NCI-H1417 treated with DMSO at 0.1 percent for 48 hours (cell line): ENCODE data around the gene SLC44A1.

Experiments used
- DNase-seq: peaks from one replicate; lab custom pipeline; 2025; lab: John Stamatoyannopoulos, UW

Gene SLC44A1

DNA sequence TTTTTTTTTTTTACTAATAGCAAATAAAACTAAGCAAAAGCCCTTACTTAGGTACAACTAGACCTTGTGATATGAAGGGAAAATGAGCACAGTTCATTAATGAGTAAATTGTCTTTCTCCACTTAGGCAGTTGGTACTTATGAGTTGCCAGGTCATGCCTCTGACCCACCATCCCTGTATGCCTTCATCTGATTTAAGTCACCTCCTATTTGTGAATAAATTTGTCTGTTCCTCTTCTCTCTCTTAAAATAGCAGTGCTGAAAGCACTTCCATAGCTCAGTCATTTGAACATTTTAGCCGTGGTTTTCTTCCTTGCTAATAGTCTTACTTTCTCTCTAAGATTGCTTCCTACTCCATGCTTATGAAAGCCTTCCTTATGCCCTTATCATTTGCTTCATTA is 61.4 kb downstream of the SLC44A1 start:
- no peak for DNase-seq

DNA sequence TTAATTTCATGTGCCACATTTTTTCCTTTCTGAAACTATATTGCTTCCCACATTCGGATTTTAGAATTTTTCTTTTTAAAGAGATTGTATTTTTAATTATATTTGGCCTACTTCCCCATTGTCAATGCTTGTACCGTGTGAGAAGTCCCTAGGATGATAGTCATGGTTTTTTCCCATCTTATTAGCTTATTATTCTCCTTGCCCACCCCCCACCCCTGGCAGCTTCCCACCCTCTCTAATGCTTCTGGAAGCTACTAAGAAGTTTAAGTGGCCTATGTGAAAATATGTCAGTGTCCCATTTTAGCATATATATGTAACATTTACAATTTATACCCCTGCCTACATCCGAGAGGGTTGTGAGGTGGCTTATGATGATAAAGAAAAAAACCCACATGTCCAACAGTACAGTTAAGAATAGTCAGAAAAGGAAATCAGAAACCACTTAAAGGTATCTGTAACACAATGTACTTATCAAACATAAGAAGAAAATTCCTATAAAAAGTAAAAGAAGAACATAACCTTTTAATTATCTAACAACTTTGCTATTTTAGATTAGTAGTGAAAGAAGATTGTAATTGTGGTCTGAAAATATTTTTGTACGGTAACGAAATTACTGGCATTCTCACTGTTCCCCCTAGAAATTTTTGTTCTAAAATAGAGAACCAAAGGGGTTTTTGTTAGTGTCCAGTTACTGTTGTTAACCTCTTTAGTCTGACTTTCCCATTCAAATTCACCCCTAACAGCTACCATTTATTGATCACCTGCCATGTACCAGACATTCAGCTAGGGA is 62.1 kb downstream of the SLC44A1 start:
- no peak for DNase-seq

DNA sequence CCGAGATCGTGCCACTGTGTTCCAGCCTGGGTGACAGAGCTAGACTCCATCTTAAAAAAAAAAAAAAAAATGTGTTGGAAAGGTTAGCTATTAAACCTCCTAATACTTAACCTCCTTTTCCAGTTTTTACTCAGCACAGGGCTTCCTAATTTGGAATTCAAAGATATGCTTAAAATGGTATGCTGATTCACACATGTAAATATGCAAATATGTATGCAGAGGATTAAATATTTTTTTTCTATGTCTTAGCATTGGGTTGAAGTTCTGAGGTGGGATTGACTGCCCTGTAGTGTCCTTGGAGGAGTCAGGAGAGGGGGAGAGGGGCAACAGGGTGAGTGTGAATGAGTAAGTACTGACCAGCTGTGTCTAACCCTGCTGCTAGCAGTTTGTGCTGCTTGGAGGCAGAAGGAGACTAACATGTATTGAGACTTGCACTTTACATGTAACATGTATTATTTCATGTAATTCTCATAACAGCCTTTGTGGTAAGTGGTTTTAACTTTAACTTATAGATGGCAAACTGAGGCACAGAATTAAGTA is 63.2 kb downstream of the SLC44A1 start:
- DNase-seq: no peak

DNA sequence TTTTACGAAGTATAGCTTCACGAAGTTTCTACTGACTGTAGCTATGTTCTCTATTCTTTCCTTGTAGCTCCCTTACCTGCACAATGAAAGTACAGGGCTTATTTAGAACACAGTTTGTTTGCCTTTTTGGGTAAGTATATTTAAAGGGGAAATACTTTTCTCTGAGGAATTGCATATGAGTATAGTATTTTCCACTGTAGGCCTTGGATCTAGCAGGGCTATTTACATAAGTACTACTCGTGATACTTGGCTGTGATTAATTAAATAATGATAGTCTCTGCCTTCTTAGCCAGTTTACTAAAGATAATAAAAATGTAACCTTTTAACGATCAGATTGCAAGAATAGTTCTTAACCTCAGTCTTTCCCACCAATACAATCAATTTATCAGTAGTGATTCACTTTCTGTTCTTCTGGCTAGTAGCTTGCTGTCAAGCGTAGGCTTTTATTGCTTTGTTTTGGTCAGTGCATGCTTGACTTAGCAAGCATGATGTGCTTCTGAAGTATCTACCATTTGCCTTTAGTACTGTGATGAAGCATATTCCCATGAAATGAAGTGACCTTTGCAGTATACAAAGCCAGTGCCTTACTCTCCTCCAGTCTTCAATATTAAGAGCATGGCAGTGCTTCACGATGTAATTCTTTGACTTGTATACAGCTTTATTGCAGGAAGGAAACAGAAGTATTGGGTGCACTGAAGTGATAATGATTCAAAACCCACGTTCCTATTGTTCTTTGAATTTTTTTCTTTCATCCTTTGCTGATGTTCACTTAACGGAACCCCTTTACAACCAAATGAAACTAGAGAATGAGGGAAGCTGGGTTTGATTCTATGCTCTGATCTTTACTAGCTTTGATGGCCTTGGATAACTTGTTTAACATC is 64.2 kb downstream of the SLC44A1 start:
- no peak for DNase-seq

DNA sequence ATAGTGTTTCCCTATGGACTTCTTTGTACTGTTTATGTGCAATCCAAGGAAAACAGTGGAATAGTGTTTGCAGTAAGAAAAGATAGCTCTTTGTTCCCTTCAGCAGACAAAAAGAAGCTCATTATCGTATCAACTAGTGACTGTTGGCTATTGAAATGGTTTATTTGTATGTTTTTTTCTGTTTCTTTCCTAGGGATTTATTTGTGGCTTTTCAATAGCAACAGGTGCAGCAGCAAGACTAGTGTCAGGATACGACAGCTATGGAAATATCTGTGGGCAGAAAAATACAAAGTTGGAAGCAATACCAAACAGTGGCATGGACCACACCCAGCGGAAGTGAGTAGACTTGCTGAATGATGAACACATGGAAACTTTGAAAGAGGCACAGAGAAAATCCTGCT is 65.1 kb downstream of the SLC44A1 start:
- no peak for DNase-seq

DNA sequence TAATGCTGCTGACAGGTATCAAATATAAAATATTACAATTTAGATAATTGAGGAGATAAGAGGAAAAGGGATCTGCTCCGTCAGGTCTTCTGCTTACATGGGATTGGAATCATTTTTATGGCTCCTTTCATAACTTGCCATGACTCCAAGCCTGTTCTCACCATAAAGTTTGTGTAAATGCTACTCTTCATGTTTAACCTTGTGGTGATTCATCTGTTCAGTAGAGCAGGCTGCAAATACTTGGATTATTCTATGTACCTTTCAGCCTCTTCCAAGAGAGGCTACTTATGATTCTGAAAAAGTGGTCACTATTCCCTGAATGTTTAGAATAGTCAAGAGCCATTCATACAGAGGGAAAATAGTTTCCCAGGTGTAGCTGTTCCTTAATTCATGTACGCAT is 66.9 kb downstream of the SLC44A1 start:
- no peak for DNase-seq

DNA sequence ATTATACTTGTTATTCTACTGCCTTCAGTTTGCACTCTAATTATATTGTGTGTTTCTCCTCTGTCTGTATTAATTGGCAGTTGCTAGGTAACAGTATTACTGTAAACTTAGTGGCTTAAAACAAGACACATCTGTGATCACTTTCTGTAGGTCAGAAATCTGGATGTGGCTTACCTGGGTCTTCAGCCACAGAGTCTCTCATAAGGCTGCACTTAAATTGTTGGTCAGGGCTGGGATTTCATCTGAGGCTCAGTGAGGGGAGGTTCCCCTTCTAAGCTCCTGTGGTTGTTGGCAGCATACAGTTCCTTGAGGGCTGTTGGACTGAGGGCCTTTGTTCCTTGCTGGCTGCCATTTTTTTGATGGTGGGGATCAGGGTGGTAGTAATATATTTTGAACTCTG is 68.8 kb downstream of the SLC44A1 start:
- DNase-seq: no peak

DNA sequence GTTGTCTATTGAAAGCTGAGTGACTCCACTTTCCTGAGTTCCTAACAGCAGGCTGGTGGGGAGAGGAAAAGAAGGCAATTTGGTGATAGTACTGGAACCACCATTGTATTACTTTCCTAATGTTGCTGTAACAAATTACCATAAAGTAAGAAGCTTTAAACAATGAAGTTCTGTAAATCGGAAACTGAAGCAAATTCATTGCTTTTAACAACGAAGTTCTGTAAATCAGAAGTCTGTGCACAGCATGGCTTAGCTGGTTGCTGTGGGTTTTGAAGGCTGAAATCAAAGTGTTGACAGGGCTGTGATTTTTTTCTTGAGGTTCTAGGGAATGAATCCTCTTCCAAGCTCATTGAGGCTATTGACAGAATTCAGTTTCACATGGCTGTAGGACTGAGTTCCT is 72.3 kb downstream of the SLC44A1 start:
- no peak for DNase-seq

DNA sequence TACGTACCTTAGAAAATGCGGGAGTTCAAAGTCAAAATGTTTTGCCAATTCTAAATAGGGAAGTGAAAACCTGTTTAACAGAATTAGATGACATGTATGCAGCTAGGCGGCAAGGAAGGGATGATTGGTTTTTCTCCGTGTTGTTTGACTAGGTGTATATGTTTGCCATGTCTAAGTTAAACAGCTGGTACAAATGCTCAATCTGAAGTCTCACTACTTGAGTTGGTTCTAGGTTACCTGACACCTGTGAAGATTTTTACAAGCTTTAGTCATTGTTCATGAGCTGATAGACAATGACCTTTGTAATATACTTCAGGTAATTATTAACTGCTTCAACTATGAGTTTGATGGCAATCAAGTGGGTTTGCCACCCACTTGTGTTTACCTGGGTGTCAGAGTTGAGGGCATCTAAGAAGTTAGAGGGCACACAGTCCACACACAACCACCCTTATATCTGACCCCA is 74.3 kb downstream of the SLC44A1 start:
- no peak for DNase-seq

DNA sequence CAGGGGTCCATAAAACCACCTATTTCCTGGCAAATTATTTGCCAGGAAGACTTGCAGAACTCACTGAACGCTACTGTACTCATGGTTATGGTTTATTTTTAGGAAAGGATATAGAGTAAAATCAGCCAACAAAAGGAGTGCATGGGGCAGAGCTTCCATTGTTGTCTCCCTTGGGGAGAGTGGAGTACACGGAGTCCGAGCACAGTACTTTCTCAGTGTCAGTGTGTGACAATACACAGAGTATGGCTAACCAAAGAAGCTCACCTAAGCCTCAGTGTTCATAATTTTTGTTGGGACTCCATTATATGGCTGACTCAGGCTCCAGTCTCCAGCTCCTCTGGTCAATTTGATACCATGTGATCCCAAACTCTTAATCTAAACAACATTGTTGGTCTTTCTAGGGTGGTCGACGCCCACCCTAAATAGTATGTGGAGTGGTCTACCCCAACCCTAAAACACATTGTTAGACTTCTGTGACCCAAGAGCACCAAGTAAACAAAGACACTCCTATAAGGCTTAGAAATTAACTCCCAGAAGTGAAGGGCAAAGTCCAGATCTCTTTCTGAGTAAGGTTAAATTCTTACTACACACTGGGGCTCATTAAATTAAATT is 74.9 kb downstream of the SLC44A1 start:
- no peak for DNase-seq

DNA sequence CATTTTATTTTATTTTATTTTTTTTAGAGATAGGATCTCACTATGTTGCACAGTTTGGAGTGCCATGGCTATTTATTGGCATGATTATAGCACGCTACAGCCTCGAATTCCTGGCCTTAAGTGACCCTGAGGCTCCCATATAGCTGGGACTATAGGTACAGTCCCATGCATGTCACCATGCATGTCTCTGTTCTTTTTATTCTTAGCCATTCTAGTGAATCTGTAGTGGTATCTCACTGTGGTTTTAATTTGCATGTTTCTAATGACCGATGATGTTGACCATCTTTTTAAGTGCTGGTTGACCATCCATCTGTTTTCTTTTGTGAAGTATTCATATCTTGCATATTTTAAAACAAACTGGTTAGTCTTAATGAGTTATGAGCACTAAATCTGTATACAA is 76.1 kb downstream of the SLC44A1 start:
- DNase-seq: no peak

DNA sequence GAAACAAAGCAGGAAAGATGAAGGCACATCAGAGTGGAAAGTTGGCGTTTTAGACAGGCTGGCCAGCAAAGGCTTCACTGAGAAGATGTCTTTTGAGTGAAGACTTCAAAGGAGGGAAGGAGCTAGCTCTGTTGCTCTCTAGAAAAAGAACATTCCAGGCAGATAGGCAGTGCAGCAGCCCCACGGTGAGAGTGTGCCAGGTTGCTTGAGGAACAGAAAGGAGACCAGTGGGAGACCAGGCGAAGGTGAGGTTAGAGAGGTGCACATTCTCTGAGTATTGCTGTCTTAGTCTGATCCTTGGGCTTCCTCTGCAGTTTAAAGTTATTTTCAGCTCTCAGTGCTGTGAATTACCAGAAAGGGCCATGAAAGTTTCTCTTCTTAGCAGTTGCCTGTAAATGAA is 83.8 kb downstream of the SLC44A1 start:
- no peak for DNase-seq

DNA sequence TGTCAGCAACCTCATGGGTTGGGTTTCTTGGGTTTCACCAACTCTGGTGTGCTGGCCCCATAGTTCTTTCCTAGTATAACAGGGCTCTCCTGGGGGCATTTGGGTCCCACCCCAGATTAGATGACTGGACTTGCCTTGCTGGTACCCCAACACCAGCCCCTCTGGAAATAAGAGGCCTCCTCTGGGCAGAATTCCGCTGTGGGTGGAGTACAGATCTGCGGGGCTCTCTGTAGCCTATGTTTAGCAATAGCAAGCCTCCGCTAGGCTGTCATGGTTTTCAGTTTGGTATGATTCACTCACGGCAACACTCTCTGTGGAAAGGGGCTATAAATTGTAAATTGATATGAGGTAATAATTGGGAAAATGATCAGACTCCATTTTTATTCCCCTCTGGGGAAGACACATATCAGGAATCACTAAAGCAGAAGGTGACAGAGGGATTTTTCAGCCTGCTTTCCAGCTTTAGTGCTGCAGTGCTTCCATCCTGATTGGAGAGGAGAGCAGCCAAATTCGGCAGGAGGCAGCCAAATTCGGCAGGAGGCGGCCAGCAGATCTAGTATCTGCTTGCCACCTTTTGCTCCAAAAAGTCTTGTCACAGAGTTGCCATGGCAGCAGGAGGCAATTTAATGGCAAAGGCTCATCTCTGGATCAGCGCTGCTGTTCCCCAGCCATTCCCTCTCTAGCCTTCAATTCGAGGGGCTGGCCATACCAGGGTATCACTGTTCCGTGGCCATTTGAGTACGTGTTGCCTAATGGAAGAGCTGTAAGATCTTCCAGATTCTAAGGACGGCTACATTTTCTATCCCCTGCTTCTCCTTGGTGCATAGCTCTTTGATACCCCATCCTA is 84.6 kb downstream of the SLC44A1 start:
- no peak for DNase-seq

DNA sequence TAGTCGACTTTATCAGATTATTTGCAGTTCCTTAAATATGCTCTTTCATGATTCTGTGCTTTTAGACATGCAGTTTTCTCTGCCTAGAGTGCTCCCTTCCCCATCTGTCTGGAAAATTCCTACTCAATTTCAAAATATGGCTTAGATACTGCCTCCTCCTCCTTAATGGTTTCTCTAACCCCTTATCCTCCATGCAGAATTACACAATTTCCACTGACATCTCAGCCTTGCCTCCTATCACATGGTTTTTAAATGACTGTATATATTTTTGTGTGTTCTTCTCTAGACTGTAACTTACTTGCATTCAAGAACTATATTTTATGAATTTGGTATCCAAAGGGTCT is 85.2 kb downstream of the SLC44A1 start:
- no peak for DNase-seq

DNA sequence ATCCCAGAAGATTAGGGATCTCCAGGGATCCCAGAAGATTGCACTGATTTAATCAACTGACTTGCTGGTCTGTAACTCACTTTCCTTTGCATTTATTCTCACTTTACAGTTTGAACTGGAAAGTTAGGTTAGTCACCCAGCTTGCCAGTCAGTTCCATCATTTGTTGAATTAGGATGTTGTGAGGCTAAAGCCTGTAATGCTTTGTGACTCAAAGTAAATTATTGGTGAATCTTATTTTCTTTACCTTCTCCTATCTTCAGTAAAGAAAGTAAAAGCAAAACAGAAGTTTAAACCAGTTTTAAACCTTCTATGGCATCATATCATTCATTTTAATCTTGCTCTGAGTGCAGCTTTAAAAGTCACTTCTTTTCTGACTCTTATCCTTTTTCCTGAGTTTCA is 85.8 kb downstream of the SLC44A1 start:
- DNase-seq: no peak

DNA sequence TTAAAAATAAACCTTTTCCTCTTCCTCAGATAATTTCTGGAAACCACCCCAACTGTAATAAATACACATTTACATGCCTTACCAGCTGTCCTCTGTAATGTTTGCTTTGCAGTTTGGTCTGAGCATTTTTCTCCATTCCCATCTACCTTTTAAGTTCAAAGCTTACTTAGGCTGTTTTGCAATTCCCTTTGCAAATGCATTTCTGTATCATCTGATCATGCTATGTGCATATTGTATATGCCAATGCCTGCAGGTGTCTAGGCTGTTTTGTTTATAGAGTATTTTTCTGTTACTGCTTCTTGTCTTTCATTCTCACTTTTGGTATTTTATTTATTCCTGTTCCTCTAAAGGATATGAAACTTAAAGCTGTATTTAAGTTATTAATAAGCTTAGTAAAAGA is 86.3 kb downstream of the SLC44A1 start:
- DNase-seq: no peak

DNA sequence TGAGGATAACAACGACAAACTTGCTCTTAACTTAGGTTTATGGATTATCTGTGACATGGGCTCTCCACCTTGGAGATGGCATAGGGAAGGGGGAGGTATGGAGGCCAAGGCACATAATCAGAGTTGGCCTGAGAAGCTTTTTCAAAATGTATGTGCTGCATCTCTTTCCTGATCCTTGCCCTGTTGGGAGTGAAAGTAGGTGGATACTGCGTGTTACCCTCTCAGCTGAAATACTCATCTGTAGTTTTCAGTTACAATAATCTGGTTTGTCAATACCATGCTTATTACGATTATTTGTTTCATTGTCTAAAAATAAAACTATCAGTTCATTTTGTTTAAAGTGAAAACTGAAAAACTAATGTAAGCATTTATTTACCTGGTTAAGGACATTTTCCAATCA is 86.7 kb downstream of the SLC44A1 start:
- no peak for DNase-seq

DNA sequence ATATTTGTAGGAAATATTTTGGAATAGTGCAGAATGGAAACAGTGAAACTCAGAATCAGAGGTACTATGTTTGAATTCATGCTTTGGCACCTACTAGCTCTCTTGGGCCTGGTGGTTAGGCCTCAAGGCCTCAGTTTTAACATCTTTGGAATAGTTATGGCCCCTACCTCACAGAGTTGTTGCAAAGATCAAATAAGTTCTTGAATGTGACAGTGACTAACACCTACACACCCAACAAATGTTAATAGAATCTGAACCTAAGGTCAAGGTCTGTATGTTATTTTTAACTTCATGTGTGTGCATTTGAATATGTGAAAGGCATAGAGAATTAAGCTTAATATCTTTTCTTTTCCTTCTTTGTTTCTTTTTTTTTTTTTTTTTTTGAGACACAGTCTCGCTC is 87.3 kb downstream of the SLC44A1 start:
- no peak for DNase-seq

DNA sequence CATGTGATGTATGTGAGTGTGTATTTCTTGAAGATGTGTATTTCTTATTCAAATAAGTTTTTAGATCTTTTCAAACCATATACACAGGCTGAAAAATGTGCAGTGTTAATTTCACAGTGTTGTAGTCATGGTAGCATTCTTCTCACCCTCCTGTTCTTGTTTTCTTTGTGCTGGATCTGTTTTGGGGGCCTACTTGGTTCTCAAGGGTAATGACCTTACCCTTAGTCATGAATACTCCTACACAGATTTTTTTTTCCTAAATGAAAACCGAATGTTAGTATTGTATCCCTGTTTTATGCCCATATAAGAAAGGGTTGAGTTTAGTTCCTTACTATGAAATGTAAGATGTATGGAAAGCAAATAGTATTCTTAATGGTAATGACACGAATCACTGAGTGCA is 88.0 kb downstream of the SLC44A1 start:
- no peak for DNase-seq

DNA sequence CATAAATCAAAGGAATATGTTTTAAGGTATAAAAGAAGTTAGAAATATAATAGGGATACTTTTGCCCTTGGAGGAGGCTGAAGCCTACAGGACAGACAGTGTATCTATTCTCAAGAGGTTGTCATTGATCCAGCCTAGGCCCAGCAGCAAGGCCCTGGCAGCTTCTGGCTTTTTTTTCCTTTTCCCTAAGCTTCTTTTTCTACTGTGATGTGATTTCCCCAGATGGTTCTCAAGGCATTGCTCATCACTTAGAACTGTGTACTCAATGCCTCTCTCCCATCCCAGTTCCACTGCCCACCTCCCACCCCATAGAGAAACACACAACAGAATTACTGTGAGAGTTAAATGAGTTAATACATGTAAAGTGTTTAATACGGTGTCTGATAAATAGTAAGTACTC is 88.6 kb downstream of the SLC44A1 start:
- no peak for DNase-seq

DNA sequence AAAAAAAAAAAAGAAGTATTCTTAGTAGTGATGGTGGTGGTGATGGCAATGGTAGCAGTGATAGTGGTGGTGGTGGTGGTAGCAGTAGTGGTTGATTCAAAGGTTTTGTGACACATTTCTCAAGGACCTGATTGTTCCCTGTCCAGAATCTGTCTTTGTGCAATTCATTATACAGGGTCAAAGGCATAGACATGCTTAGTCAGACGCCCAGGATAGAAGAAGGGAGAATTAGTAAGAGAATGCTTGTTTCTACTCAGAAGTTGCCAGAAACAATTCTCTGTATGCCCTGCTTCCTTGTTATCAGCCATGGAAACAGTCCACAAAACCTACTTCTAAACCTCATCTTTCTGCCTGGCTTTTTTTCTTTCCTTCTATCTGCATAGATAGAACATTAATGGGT is 89.4 kb downstream of the SLC44A1 start:
- no peak for DNase-seq

DNA sequence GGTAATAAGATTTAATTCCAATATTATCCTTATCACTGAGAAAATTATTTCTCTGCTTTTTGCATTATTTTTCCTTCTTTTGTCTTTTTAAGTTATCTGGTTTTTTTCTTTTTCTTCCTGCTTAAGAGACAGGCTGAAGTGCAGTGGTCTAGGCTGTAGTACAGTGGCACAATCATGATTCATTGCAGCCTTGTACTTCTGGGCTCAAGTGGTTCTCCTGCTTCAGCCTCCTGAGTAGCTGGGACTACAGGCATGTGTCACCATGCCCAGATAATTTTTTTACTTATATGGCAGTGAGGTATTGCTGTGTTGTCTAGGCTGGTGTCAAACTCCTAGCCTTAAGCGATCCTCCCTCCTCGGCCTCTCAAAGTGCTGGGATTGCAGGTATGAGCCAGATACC is 93.9 kb downstream of the SLC44A1 start:
- no peak for DNase-seq
